HepG2 (cell line): ENCODE data around the gene MTUS2. TPM values are rescaled to one million over a fixed set of nuclear protein-coding genes. Genes with fewer than 3 reads are reported as not detected.
"Not testable (repeated sequence)": the region's sequence is repeated elsewhere in the genome, so short reads cannot be mapped to it uniquely, and the experiment has no call there.

Source experiments
- ATAC-seq: fragments of 200-7000 bp; cut with Tn5 transposase; 3 replicates; pipeline ENCODE4 v1.9.1; 2020; ENCODE audit warnings: mild to moderate bottlenecking, moderate library complexity
- BruUV-seq: library from RNA; stranded (reverse); fragments of 400-500 nt; replicated peaks from 2 replicates; lab custom pipeline; 2021; lab: Mats Ljungman, UMichigan
- CTCF ChIA-PET: fragments of 300-600 bp; formaldehyde crosslinking; extraction: SDS; loops from one replicate; lab custom pipeline; 2021; ENCODE audit warnings: low total read pairs, inconsistent platforms, low intra/inter-chr PET ratio; lab: Yijun Ruan, JAX
- POLR2A ChIA-PET: fragments of 350-600 bp; sonication (Branson Sonifier 250); formaldehyde crosslinking; loops from one replicate; lab custom pipeline; 2020; ENCODE audit warnings: antibody characterized with exemption, inconsistent platforms; lab: Yijun Ruan, JAX
- DNase-seq: peaks from one replicate; pipeline ENCODE4 v3.0.0-alpha.2; 2015; ENCODE audit warnings: low spot score
- FAIRE-seq: peaks from 3 replicates; lab custom pipeline; 2011; peaks lifted over from hg19 to GRCh38; lab: Jason Lieb, UNC
- H2AFZ ChIP-seq: one replicate; pipeline ENCODE4 v1.6.1; 2011; ENCODE audit warnings: low read length, inconsistent platforms
- H3K27ac ChIP-seq: fragments of 300-600 bp; 3 replicates; pipeline ENCODE4 v1.8.0; 2011; ENCODE audit warnings: mixed run types, mild to moderate bottlenecking, mixed read lengths, low read length, inconsistent platforms; ENCODE audit not compliant: insufficient read depth; ENCODE audit errors: extremely low read length
- H3K27me3 ChIP-seq, 2 experiments: fragments of 200-600 bp in 1 of 2; 2 replicates in 1 of 2; 3 replicates in 1 of 2; pipeline versions ENCODE4 v1.6.0 to v1.8.0; 2011; ENCODE audit warnings: low read length in 2 of 2, mild to moderate bottlenecking in 2 of 2, moderate library complexity in 2 of 2, inconsistent platforms in 1 of 2; ENCODE audit not compliant: insufficient read depth in 2 of 2, control insufficient read depth in 1 of 2
- H3K36me3 ChIP-seq, 2 experiments: fragments of 200-600 bp in 1 of 2; replicated peaks in 1 of 2; 2 replicates in 1 of 2; 3 replicates in 1 of 2; pipeline versions ENCODE4 v1.5.1 to v1.8.0; 2011; ENCODE audit warnings: low read length in 2 of 2, inconsistent platforms in 1 of 2; ENCODE audit not compliant: insufficient read depth in 2 of 2, control insufficient read depth in 1 of 2
- H3K4me1 ChIP-seq: 2 replicates; pipeline ENCODE4 v1.5.1; 2012; ENCODE audit warnings: low read length, inconsistent platforms; ENCODE audit not compliant: insufficient read depth
- H3K4me2 ChIP-seq: 2 replicates; pipeline ENCODE4 v1.6.0; 2011; ENCODE audit warnings: low read depth, low read length, inconsistent platforms
- H3K4me3 ChIP-seq, 3 experiments: fragments of 200-600 bp in 1 of 3; sonication (generic), shearing (Covaris generic) in 1 of 3; replicated peaks in 1 of 3; 2 replicates each; pipeline ENCODE4 v1.5.1; 2011 to 2016; ENCODE audit warnings: low read length in 3 of 3, inconsistent platforms in 2 of 3, low read depth in 2 of 3, mild to moderate bottlenecking in 2 of 3, control low read depth in 1 of 3, mixed read lengths in 1 of 3; ENCODE audit not compliant: insufficient read depth in 1 of 3
- H3K79me2 ChIP-seq: one replicate; pipeline ENCODE4 v1.6.1; 2011; ENCODE audit warnings: low read length, inconsistent platforms; ENCODE audit not compliant: insufficient read depth
- H3K9ac ChIP-seq: 2 replicates; pipeline ENCODE4 v1.6.0; 2011; ENCODE audit warnings: mild to moderate bottlenecking, low read depth, low read length, inconsistent platforms; ENCODE audit not compliant: insufficient read depth
- H3K9me3 ChIP-seq: 2 replicates; pipeline ENCODE4 v1.5.1; 2012; ENCODE audit warnings: mild to moderate bottlenecking, low read length
- H4K20me1 ChIP-seq: 2 replicates; pipeline ENCODE4 v1.6.0; 2011; ENCODE audit warnings: inconsistent platforms, mild to moderate bottlenecking, low read length, moderate library complexity; ENCODE audit not compliant: insufficient read depth
- JDP2 ChIP-seq: sonication (generic); formaldehyde crosslinking; IDR thresholded peaks from 2 replicates; pipeline ENCODE4 v1.8.1; 2022; ENCODE audit warnings: missing genetic modification reagents, borderline replicate concordance
- MYNN ChIP-seq: sonication (generic); formaldehyde crosslinking; IDR thresholded peaks from 2 replicates; pipeline ENCODE4 v1.4.0; 2020; ENCODE audit warnings: mild to moderate bottlenecking, low read depth, missing genetic modification reagents
- NFIB ChIP-seq: sonication (generic); formaldehyde crosslinking; IDR thresholded peaks from 2 replicates; pipeline ENCODE4 v1.9.0; 2021; ENCODE audit warnings: missing genetic modification reagents, mild to moderate bottlenecking, borderline replicate concordance
- NFIC ChIP-seq: IDR thresholded peaks from 2 replicates; pipeline ENCODE4 v1.6.1; 2012; ENCODE audit warnings: mild to moderate bottlenecking, low read length, inconsistent platforms
- POGK ChIP-seq: sonication (generic); formaldehyde crosslinking; conservative IDR thresholded peaks from 2 replicates; pipeline ENCODE4 v1.8.0; 2022; ENCODE audit warnings: mild to moderate bottlenecking, moderate library complexity, missing genetic modification reagents
- RFX3 ChIP-seq: IDR thresholded peaks from 2 replicates; pipeline ENCODE4 v1.6.1; 2016; ENCODE audit warnings: missing biosample characterization, missing genetic modification reagents
- TARDBP ChIP-seq: sonication (generic); formaldehyde crosslinking; IDR thresholded peaks from 2 replicates; pipeline ENCODE4 v1.8.0; 2022; ENCODE audit warnings: mild to moderate bottlenecking, missing genetic modification reagents
- ZBTB3 ChIP-seq: sonication (generic); formaldehyde crosslinking; IDR thresholded peaks from 2 replicates; pipeline ENCODE4 v1.4.0; 2020; ENCODE audit warnings: low read depth, mild to moderate bottlenecking, moderate library complexity, missing genetic modification reagents, borderline replicate concordance
- ZNF564 ChIP-seq: sonication (generic); formaldehyde crosslinking; IDR thresholded peaks from 2 replicates; pipeline ENCODE4 v1.8.1; 2023; ENCODE audit warnings: mild to moderate bottlenecking, missing genetic modification reagents
- ZSCAN25 ChIP-seq: sonication (generic); formaldehyde crosslinking; IDR thresholded peaks from 2 replicates; pipeline ENCODE4 v1.8.0; 2022; ENCODE audit warnings: mild to moderate bottlenecking, missing genetic modification reagents
- WGBS: methylation state at CpG from one replicate; pipeline ENCODE4 v1.1.6; 2017; ENCODE audit warnings: low lambda C conversion rate; 5-methylcytosine and 5-hydroxymethylcytosine counted together
- in situ Hi-C: cut with HindIII; loops from 2 replicates; pipeline ENCODE4 v1.10.0; 2017; ENCODE audit warnings: low pct_unique_long_range_greater_than_20kb; ENCODE audit not compliant: extremely low pct_ligation_motif_present
- intact Hi-C: fragments of 100-400 bp; cut with micrococcal nuclease; formaldehyde crosslinking; loops from one replicate; pipeline ENCODE4 v1.10.0; 2022; ENCODE audit not compliant: unreplicated experiment
- polyA plus RNA-seq, 8 experiments: library from polyadenylated mRNA; depleted of rRNA in 3 of 8; stranded (reverse) in 7 of 8; unstranded in 1 of 8; fragments of >200 nt; fragmentation: Illumina TruSeq in 4 of 8; extraction: Trizol in 4 of 8; gene quantifications; 2 replicates each; pipeline versions ENCODE4 v1.2.1 to v1.2.3, GENCODE V29; 2011 to 2016; ENCODE audit warnings: low read depth in 4 of 8, missing spikeins in 1 of 8, mixed read lengths in 1 of 8; ENCODE audit not compliant: insufficient read depth in 1 of 8
- total RNA-seq, 5 experiments: library from RNA; depleted of rRNA; stranded (reverse); fragments of >200 nt; fragmentation: Illumina TruSeq; extraction: Trizol; gene quantifications; 2 replicates each; pipeline ENCODE4 v1.2.3, GENCODE V29; 2016; ENCODE audit warnings: low read depth in 1 of 5

The MTUS2 gene
- total and polyA plus RNA-seq, 2 of the 13 experiments (the other 11 are each of a cell fraction or from before 2014, with no cell fraction given), result not detected

DNA sequence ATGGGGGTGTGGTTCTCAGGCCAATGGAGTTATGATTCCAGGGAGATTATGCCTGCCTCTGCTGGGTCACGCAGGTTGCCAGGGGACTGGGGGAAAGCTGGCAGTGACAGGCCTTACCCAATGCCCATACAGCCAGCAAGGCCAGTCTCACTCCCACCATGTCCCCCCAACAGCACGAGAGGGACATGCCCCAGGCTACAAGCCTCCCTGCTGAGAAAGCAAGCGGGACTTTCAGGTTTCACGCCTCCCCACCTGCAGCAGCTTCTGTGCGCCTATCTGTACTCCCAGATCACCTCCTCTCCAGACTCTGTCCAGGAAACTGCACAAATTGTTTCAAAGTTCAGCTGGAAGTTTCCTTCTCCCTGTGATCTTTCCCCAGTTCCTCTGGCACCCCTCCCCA is 391.0 kb downstream of the MTUS2 start:
- H4K20me1 ChIP-seq, H3K4me3 ChIP-seq, H3K79me2 ChIP-seq, H3K9ac ChIP-seq, ATAC-seq, H3K4me1 ChIP-seq, H3K27ac ChIP-seq, H3K4me2 ChIP-seq, in situ Hi-C loops, H2AFZ ChIP-seq, FAIRE-seq, H3K36me3 ChIP-seq, H3K27me3 ChIP-seq, BruUV-seq, intact Hi-C loops, DNase-seq, CTCF ChIA-PET, POLR2A ChIA-PET: not testable (repeated sequence)
- H3K9me3 ChIP-seq, result peaks cover 92% of the 10 kb centered on the region
- 2% methylated on average over 4 of the region's 5 CpGs for WGBS

DNA sequence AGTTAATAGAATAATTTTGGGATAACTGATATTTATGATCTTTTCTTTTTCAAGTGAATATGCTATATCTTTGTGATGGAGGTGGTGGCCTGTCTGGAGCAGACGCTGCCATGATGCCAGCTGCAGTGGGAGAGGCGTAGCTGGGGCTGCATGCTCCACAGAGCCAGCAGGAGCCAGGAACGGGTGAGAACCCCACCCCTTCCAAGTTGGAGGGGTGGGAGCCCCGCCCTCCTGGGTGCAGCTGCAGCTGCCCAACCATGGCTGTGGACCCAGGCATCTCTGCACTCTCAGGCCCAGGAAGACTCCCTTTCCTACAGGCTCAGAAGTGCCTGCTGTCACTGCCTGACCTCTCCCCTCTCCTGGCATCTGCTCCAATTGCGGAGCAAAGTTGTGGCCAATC is 402.3 kb downstream of the MTUS2 start:
- no peaks in the 10 kb centered on the region for H4K20me1 ChIP-seq
- H3K4me1 ChIP-seq, result no peaks in the 10 kb centered on the region
- intact Hi-C loops (no loop called here), in situ Hi-C loops (no loop called here)
- DNase-seq (no peak), ATAC-seq (no peak), FAIRE-seq (no peak)
- POLR2A ChIA-PET, result no interaction called here
- no peaks in the 10 kb centered on the region for H3K79me2 ChIP-seq
- H3K4me3 ChIP-seq, result no peak overlapping the region
- H3K27ac ChIP-seq, result no peak overlapping the region
- TF ChIP-seq ZSCAN25 (CRISPR knock-in tag) (no peak), MYNN (CRISPR knock-in tag) (no peak), POGK (CRISPR knock-in tag) (no peak), NFIB (CRISPR knock-in tag) (no peak), ZNF564 (CRISPR knock-in tag) (no peak), TARDBP (CRISPR knock-in tag) (no peak), ZBTB3 (CRISPR knock-in tag) (no peak), RFX3 (CRISPR knock-in tag) (no peak), JDP2 (CRISPR knock-in tag) (no peak), NFIC (no peak)
- no TSS peak for BruUV-seq
- CTCF ChIA-PET, result no interaction called here
- no peak overlapping the region for H2AFZ ChIP-seq
- H3K9ac ChIP-seq, result no peak overlapping the region
- 12% methylated on average over 4 of the region's 5 CpGs for WGBS
- H3K27me3 ChIP-seq, result no peaks in the 10 kb centered on the region
- peaks cover 85% of the 10 kb centered on the region for H3K9me3 ChIP-seq
- no peak overlapping the region for H3K4me2 ChIP-seq
- H3K36me3 ChIP-seq, result no peaks in the 10 kb centered on the region
